K562 (cell line): ENCODE measurements around the gene TECPR1. TPM values are rescaled to one million over a fixed set of nuclear protein-coding genes. Genes with fewer than 3 reads are reported as not detected.

Experiments
- ATAC-seq: fragments of 200-7000 bp; cut with Tn5 transposase; 3 replicates; pipeline ENCODE4 v1.9.1; 2020; ENCODE audit warnings: moderate library complexity
- Bru-seq: library from RNA; stranded (reverse); fragments of 400-500 nt; gene quantifications from one replicate; lab custom pipeline; 2021; lab: Mats Ljungman, UMichigan
- BruChase-seq, 2 experiments: library from RNA; stranded (reverse); fragments of 400-500 nt; gene quantifications; one replicate each; lab custom pipeline; 2021; lab: Mats Ljungman, UMichigan
- BruUV-seq: library from RNA; stranded (reverse); fragments of 400-500 nt; replicated peaks from 2 replicates; lab custom pipeline; 2021; lab: Mats Ljungman, UMichigan
- CTCF ChIA-PET: fragments of 300-600 bp; formaldehyde crosslinking; extraction: SDS; loops from one replicate; lab custom pipeline; 2021; ENCODE audit warnings: low intra/inter-chr PET ratio; lab: Yijun Ruan, JAX
- POLR2A ChIA-PET: fragments of 300-600, 350-650 bp; sonication (Branson Sonifier 250); formaldehyde crosslinking; extraction: SDS; loops from one replicate; lab custom pipeline; 2021; ENCODE audit warnings: antibody characterized with exemption, inconsistent platforms; lab: Yijun Ruan, JAX
- DNase-seq, 4 experiments: peaks; one replicate each; pipeline versions ENCODE4 v3.0.0 to v3.0.0-alpha.2; 2011 to 2018; ENCODE audit warnings: low spot score in 3 of 4, mixed read lengths in 3 of 4; ENCODE audit errors: extremely low read depth in 1 of 4
- FAIRE-seq: peaks from 2 replicates; lab custom pipeline; 2011; peaks lifted over from hg19 to GRCh38; lab: Jason Lieb, UNC
- H2AFZ ChIP-seq: 2 replicates; pipeline ENCODE4 v1.6.0; 2011; ENCODE audit warnings: low read depth, low read length, control low read depth, inconsistent platforms
- H3K27ac ChIP-seq: fragments of 200-600 bp; 3 replicates; pipeline ENCODE4 v1.8.0; 2011; ENCODE audit warnings: low read depth, mild to moderate bottlenecking, control low read depth, inconsistent platforms, low read length, moderate library complexity, mixed read lengths; ENCODE audit errors: extremely low read depth
- H3K27me3 ChIP-seq, 2 experiments: fragments of 300-600 bp in 1 of 2; 2 replicates in 1 of 2; 3 replicates in 1 of 2; pipeline versions ENCODE4 v1.6.0 to v1.8.0; 2011; ENCODE audit warnings: inconsistent platforms in 2 of 2, low read length in 2 of 2, mild to moderate bottlenecking in 1 of 2, mixed read lengths in 1 of 2, moderate library complexity in 1 of 2; ENCODE audit not compliant: control insufficient read depth in 2 of 2, insufficient read depth in 2 of 2
- H3K36me3 ChIP-seq: fragments of 300-600 bp; 3 replicates; pipeline ENCODE4 v1.8.0; 2011; ENCODE audit warnings: mild to moderate bottlenecking, low read length, inconsistent platforms; ENCODE audit not compliant: control insufficient read depth, insufficient read depth
- H3K4me1 ChIP-seq, 2 experiments: fragments of 200-600 bp in 1 of 2; replicated peaks in 1 of 2; 2 replicates in 1 of 2; 3 replicates in 1 of 2; pipeline versions ENCODE4 v1.5.1 to v1.8.0; 2011; ENCODE audit warnings: inconsistent platforms in 2 of 2, low read length in 2 of 2, mild to moderate bottlenecking in 1 of 2, mixed read lengths in 1 of 2, moderate library complexity in 1 of 2; ENCODE audit not compliant: control insufficient read depth in 2 of 2, insufficient read depth in 2 of 2
- H3K4me2 ChIP-seq: 2 replicates; pipeline ENCODE4 v1.6.1; 2011; ENCODE audit warnings: low read length, control low read depth, inconsistent platforms, mixed read lengths; ENCODE audit not compliant: insufficient read depth
- H3K4me3 ChIP-seq: fragments of 200-600 bp; sonication (generic), shearing (Covaris generic); 2 replicates; pipeline ENCODE4 v1.5.1; 2016; ENCODE audit warnings: control low read depth, inconsistent platforms
- H3K79me2 ChIP-seq: fragments of 200-600 bp; 3 replicates; pipeline ENCODE4 v1.8.0; 2011; ENCODE audit warnings: low read length, inconsistent platforms; ENCODE audit not compliant: control insufficient read depth, insufficient read depth
- H3K9ac ChIP-seq, 2 experiments: 2 replicates each; pipeline versions ENCODE4 v1.6.0 to v1.6.1; 2011; ENCODE audit warnings: low read depth in 2 of 2, low read length in 2 of 2, control low read depth in 1 of 2, inconsistent platforms in 1 of 2, mild to moderate bottlenecking in 1 of 2, mixed read lengths in 1 of 2; ENCODE audit not compliant: insufficient read depth in 1 of 2
- H3K9me1 ChIP-seq: one replicate; pipeline ENCODE4 v1.6.0; 2011; ENCODE audit warnings: inconsistent platforms, mild to moderate bottlenecking, low read length, moderate library complexity; ENCODE audit not compliant: control insufficient read depth, insufficient read depth
- H3K9me3 ChIP-seq: replicated peaks from 2 replicates; pipeline ENCODE4 v1.5.1; 2011; ENCODE audit warnings: low read depth, low read length, inconsistent platforms; ENCODE audit not compliant: control insufficient read depth, insufficient read depth
- H4K20me1 ChIP-seq: replicated peaks from 2 replicates; pipeline ENCODE4 v1.6.1; 2011; ENCODE audit warnings: low read length, inconsistent platforms, mixed read lengths; ENCODE audit not compliant: control insufficient read depth, insufficient read depth
- PML ChIP-seq: IDR thresholded peaks from 2 replicates; pipeline ENCODE4 v1.6.1; 2012; ENCODE audit warnings: low read length, inconsistent platforms
- WGBS: fragments of 100-300 bp; shearing (Covaris generic); methylation state at CpG from one replicate; pipeline ENCODE4 v1.1.6; 2016; ENCODE audit warnings: low coverage, mixed read lengths; ENCODE audit not compliant: insufficient coverage; ENCODE audit errors: missing lambda C conversion rate; 5-methylcytosine and 5-hydroxymethylcytosine counted together
- in situ Hi-C: fragments of 300-500 bp; cut with MboI; formaldehyde crosslinking; loops from 4 replicates; pipeline ENCODE4 v1.15.0; 2018; ENCODE audit warnings: inconsistent platforms, mixed read lengths
- intact Hi-C: fragments of 100-400 bp; cut with micrococcal nuclease; formaldehyde crosslinking; loops from 2 replicates; pipeline ENCODE4 v1.14.2; 2022
- long read RNA-seq, 3 experiments: library from polyadenylated mRNA in 2 of 3; library from RNA in 1 of 3; unstranded in 2 of 3; stranded (forward) in 1 of 3; transcript quantifications; one replicate each; pipeline ENCODE4 v2.0.0, GENCODE V29; 2019 to 2022
- polyA minus RNA-seq, 3 experiments: library from RNA; depleted of rRNA, polyadenylated mRNA; stranded (reverse); fragments of >200 nt; gene quantifications; 2 replicates each; pipeline ENCODE4 v1.2.3, GENCODE V29; 2011
- polyA plus RNA-seq, 8 experiments: library from polyadenylated mRNA; depleted of rRNA in 4 of 8; stranded (reverse) in 5 of 8; unstranded in 3 of 8; fragments of >200 nt; fragmentation: Nextera tagmentation in 2 of 8; fragmentation: Illumina TruSeq in 1 of 8; extraction: Ambion mirVana in 2 of 8; extraction: Trizol in 1 of 8; gene quantifications; 2 replicates each; pipeline versions ENCODE4 v1.2.1 to v1.2.3, GENCODE V29; 2011 to 2014; ENCODE audit warnings: inconsistent platforms in 1 of 8, missing spikeins in 1 of 8
- total RNA-seq, 7 experiments: library from RNA; depleted of rRNA in 6 of 7; stranded (reverse); fragments of >200 nt in 6 of 7; fragmentation: Illumina TruSeq in 2 of 7; extraction: Trizol in 2 of 7; gene quantifications; 2 replicates each; pipeline versions ENCODE4 v1.2.1 to v1.2.3, GENCODE V29; 2011 to 2021; ENCODE audit warnings: low replicate concordance in 1 of 7

The TECPR1 gene, protein sequence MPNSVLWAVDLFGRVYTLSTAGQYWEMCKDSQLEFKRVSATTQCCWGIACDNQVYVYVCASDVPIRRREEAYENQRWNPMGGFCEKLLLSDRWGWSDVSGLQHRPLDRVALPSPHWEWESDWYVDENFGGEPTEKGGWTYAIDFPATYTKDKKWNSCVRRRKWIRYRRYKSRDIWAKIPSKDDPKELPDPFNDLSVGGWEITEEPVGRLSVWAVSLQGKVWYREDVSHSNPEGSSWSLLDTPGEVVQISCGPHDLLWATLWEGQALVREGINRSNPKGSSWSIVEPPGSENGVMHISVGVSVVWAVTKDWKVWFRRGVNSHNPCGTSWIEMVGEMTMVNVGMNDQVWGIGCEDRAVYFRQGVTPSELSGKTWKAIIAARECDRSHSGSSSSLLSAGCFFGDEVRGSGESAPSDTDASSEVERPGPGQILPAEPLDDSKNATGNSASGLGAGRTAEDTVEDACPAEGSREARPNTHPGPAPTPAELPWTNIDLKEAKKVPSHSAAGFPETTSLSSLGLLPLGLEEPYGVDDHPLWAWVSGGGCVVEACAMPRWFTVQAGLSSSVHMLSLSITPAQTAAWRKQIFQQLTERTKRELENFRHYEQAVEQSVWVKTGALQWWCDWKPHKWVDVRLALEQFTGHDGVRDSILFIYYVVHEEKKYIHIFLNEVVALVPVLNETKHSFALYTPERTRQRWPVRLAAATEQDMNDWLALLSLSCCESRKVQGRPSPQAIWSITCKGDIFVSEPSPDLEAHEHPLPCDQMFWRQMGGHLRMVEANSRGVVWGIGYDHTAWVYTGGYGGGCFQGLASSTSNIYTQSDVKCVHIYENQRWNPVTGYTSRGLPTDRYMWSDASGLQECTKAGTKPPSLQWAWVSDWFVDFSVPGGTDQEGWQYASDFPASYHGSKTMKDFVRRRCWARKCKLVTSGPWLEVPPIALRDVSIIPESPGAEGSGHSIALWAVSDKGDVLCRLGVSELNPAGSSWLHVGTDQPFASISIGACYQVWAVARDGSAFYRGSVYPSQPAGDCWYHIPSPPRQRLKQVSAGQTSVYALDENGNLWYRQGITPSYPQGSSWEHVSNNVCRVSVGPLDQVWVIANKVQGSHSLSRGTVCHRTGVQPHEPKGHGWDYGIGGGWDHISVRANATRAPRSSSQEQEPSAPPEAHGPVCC
- 19.4 and 31.8 TPM in 2 replicates for total RNA-seq (2011; cell fraction: chromatin; rRNA removed; ENCODE audit: low replicate concordance)
- total RNA-seq (2011; cell fraction: nucleolus; rRNA removed) = 12.4 and 19.8 TPM in 2 replicates
- total RNA-seq (2011; cell fraction: nucleoplasm; rRNA removed) = 15.6 and 16.7 TPM in 2 replicates
- total RNA-seq (2014; rRNA removed) = 7.7 and 8.7 TPM in 2 replicates
- total RNA-seq (2014; rRNA removed; fragmentation: Illumina TruSeq; extraction: Trizol) = 2.1 and 4.1 TPM in 2 replicates
- 3.4 and 4.2 TPM in 2 replicates for total RNA-seq (2015; rRNA removed; fragmentation: Illumina TruSeq; extraction: Trizol)
- total RNA-seq (2021) = 10.5 and 15.0 TPM in 2 replicates
- 1.2 and 2.6 TPM in 2 replicates for polyA plus RNA-seq (2011; rRNA removed)
- polyA plus RNA-seq (2011; cell fraction: cytosol; rRNA removed) = 0.83 and 1.5 TPM in 2 replicates
- 4.3 and 6.8 TPM in 2 replicates for polyA plus RNA-seq (2011; cell fraction: nucleus; rRNA removed)
- 4.8 and 11.1 TPM in 2 replicates for polyA plus RNA-seq (2012)
- polyA plus RNA-seq (2014; fragmentation: Illumina TruSeq; extraction: Trizol) = 2.2 and 3.4 TPM in 2 replicates
- under 1 TPM; 0.17 to 0.18 TPM for polyA plus RNA-seq (2014; fragmentation: Nextera tagmentation; extraction: Ambion mirVana)
- 4.4 and 6.2 TPM in 2 replicates for polyA plus RNA-seq (2014; rRNA removed)
- polyA minus RNA-seq (2011; rRNA and poly(A)+ RNA removed) = 1.8 and 2.0 TPM in 2 replicates
- 3.1 and 6.8 TPM in 2 replicates for polyA minus RNA-seq (2011; cell fraction: cytosol; rRNA and poly(A)+ RNA removed)
- polyA minus RNA-seq (2011; cell fraction: nucleus; rRNA and poly(A)+ RNA removed) = 3.4 and 4.3 TPM in 2 replicates
- percentile 49 among the genes with signal in this experiment for Bru-seq, nascent RNA
- percentile 47 among the genes with signal in this experiment for BruChase-seq, experiment 1, labeled RNA remaining after a 2-hour chase
- percentile 50 among the genes with signal in this experiment for BruChase-seq, experiment 2, labeled RNA remaining after a 6-hour chase
- long read RNA-seq, experiment 1, full-length matches to known transcripts = 3 of 34 reads
- long read RNA-seq, experiment 1, partial matches to known transcripts = 18 of 34 reads
- long read RNA-seq, experiment 1, other reads (novel, unspliced or antisense) = 13 of 34 reads
- long read RNA-seq, experiment 2, full-length matches to known transcripts = 1 of 5 reads
- long read RNA-seq, experiment 2, partial matches to known transcripts = 2 of 5 reads
- long read RNA-seq, experiment 2, other reads (novel, unspliced or antisense) = 2 of 5 reads
- long read RNA-seq, experiment 3, partial matches to known transcripts = 0 of 1 reads
- long read RNA-seq, experiment 3, other reads (novel, unspliced or antisense) = 1 of 1 reads

DNA sequence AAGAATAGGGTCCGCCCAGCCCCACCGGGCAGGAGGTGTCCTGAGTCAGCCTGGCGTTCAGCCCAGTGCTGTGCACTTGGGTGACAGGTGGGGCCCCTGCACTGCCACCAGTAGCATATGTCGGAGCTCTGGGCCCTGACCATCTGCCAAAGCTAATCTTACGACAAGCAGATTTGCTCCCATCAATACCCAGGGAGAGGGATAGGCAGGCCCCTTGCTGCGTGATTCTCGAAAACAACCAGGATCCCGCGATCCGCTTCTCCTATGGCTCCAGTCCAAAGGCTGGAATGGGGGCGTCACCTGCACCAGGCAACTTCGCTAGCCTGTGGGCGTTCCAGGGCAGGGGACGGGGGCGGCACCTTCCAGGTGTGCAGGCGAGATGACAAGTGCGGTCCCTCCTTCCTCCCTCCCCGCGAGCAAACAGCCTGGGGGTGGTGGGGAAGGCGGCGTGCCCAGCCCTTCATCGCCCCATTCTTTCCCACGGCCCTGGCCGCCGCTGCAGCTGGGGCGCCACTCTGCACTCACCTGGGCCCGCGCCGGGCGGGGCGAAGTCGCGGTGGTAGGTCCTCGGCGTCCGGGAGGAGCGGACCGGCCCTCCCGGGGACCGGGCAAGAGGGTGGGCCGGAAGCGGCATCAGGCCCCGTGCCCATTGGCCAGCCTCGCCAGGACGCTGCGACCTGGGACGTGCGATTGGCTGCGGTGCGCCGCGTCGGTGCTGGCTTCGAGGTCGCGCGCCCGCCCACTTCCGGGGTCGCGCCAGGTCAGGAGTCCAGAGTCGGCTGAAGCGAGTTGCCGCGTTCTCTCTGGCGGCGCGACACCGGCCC, at the start of gene TECPR1:
Gene TECPR1, minus strand, starts transcription at position 632 of the 824 bp plus-strand sequence. CDS start 6,086 bp downstream, outside the sequence.
- H2AFZ ChIP-seq = peak within 1 kb of the TSS; percentile 92
- 0% methylated on average over 15 of the region's 69 CpGs for WGBS
- CTCF ChIA-PET = interaction anchor here (0.6 to 0.7 kb wide), 2 partner anchors 9 to 152 kb away, joined by 3 read pairs; no protein-coding TSS in a partner anchor
- H3K27ac ChIP-seq = peak within 1 kb of the TSS; percentile 73
- H3K9me3 ChIP-seq = no peaks in the 10 kb centered on the region
- H3K79me2 ChIP-seq = peaks cover 21% of the 10 kb centered on the region
- DNase-seq (peak; percentile 94 to 98 (median 97)), FAIRE-seq (peak; percentile 85), ATAC-seq (peak; percentile 99)
- no TSS peak for BruUV-seq
- H4K20me1 ChIP-seq = no peaks in the 10 kb centered on the region
- H3K4me1 ChIP-seq = peaks cover 10 to 22% of the 10 kb centered on the region in 2 experiments; a peak in 4 of 5 replicates
- in situ Hi-C loops = no loop called here
- H3K9me1 ChIP-seq = no peaks in the 10 kb centered on the region
- H3K27me3 ChIP-seq = no peaks in the 10 kb centered on the region
- peaks cover 1% of the 10 kb centered on the region; the same call in 1 of the 3 replicates for H3K36me3 ChIP-seq
- peak within 1 kb of the TSS; percentile 87 for H3K4me3 ChIP-seq
- POLR2A ChIA-PET = no interaction called here
- peak within 1 kb of the TSS; percentile 91 for H3K4me2 ChIP-seq
- intact Hi-C loops = no loop called here
- H3K9ac ChIP-seq = peak within 1 kb of the TSS; percentile 69 to 96
- TF ChIP-seq PML = no peak
